Transverse colon (tissue), 4 donors: ENCODE results near the gene HEG1. TPM values are rescaled to one million over a fixed set of nuclear protein-coding genes. Genes with fewer than 3 reads are reported as not detected.

ENCODE experiments used
- DNase-seq: peaks from one replicate; pipeline ENCODE4 v3.0.0-alpha.2; 2019
- H3K27ac ChIP-seq, 4 donors: fragments of 200-600 bp; sonication (generic); 2 replicates each; pipeline ENCODE4 v1.5.1; 2016 to 2018; ENCODE audit warnings: inconsistent platforms in 4 of 4
- H3K27me3 ChIP-seq: fragments of 200-600 bp; sonication (generic); 2 replicates; pipeline ENCODE4 v1.5.1; 2017; ENCODE audit warnings: inconsistent platforms
- H3K36me3 ChIP-seq, 4 donors: fragments of 200-600 bp; sonication (generic); 2 replicates each; pipeline ENCODE4 v1.5.1; 2017 to 2019; ENCODE audit warnings: inconsistent platforms in 4 of 4
- H3K4me1 ChIP-seq, 4 donors: fragments of 200-600 bp; sonication (generic); 2 replicates each; pipeline ENCODE4 v1.5.1; 2017 to 2020; ENCODE audit warnings: inconsistent platforms in 4 of 4
- H3K4me3 ChIP-seq, 4 donors: fragments of 200-600 bp; sonication (generic); 1 replicate in 1 of 4; 2 replicates in 3 of 4; pipeline versions ENCODE4 v1.5.1 to v1.6.1; 2017 to 2019; ENCODE audit warnings: inconsistent platforms in 4 of 4
- H3K9me3 ChIP-seq, 2 donors: fragments of 200-600 bp; sonication (generic); 2 replicates each; pipeline ENCODE4 v1.5.1; 2017 to 2019; ENCODE audit warnings: inconsistent platforms in 2 of 2
- EP300 ChIP-seq: sonication (generic); formaldehyde crosslinking; IDR thresholded peaks from one replicate; pipeline ENCODE4 v1.6.1; 2017; ENCODE audit warnings: antibody characterized with exemption, low read depth
- POLR2A ChIP-seq: fragments of 450-650 bp; IDR thresholded peaks from one replicate; pipeline ENCODE4 v1.6.1; 2016; ENCODE audit warnings: antibody characterized with exemption, mild to moderate bottlenecking, moderate library complexity
- POLR2AphosphoS5 ChIP-seq, 3 donors: sonication (generic); formaldehyde crosslinking; IDR thresholded peaks; one replicate each; pipeline ENCODE4 v1.6.1; 2016; ENCODE audit warnings: antibody characterized with exemption in 3 of 3
- WGBS, 2 donors: methylation state at CpG; one replicate each; pipeline ENCODE4 v1.1.5; 2018; ENCODE audit warnings: low coverage in 1 of 2; 5-methylcytosine and 5-hydroxymethylcytosine counted together
- in situ Hi-C, 4 donors: fragments of 200-750 bp; cut with MboI; loops; one replicate each; pipeline versions ENCODE4 v1.15.0 to v1.15.1; 2017; ENCODE audit warnings: low sequenced_read_pairs in 3 of 4, low pct_ligation_motif_present in 1 of 4, low pct_unique_long_range_greater_than_20kb in 1 of 4
- intact Hi-C: fragments of 100-400 bp; cut with DNase I; formaldehyde crosslinking; loops from one replicate; pipeline ENCODE4 v1.15.1; 2023; ENCODE audit warnings: low total_unique reads
- total RNA-seq, 4 donors: library from RNA; depleted of rRNA; stranded (reverse); fragments of >200 nt; gene quantifications; one replicate each; pipeline ENCODE4 v1.1.0, GENCODE V29; 2016
- TF ChIP-seq, protein P1 (sequence below), 5 experiments: fragments of 200-600 bp in 3 of 5; fragments of 450-650 bp in 2 of 5; sonication (generic) in 3 of 5; IDR thresholded peaks; 1 replicate in 2 of 5; 2 replicates in 3 of 5; pipeline ENCODE4 v1.5.1; 2016 to 2017; ENCODE audit warnings: antibody characterized with exemption in 5 of 5, inconsistent platforms in 3 of 5, mild to moderate bottlenecking in 2 of 5, moderate library complexity in 1 of 5

Gene HEG1
- total RNA-seq, 4 donors from 2014 or later: 8.9 to 97.3 (median 10.6) TPM

GRCh38 chr3:124928333-124929202 is 127.2 kb downstream of the HEG1 start:
- 21 to 25% methylated on average over 3 to 4 of the region's 4 CpGs for WGBS, 2 donors
- H3K4me1 ChIP-seq: peaks cover 0 to 52% (median 12%) of the 10 kb centered on the region in 4 donors
- intact Hi-C loops (loop anchor here (10.0 kb wide), 1 partner anchor 506 kb away; no protein-coding TSS in a partner anchor), in situ Hi-C loops (loop anchor here in 3 of 4 donors (10.0 to 25.0 kb wide), 3 partner anchors 56 to 509 kb away; no protein-coding TSS in a partner anchor)
- peak; percentile 74 for DNase-seq
- TF ChIP-seq POLR2AphosphoS5 (IDR thresholded peaks at IDR 0.05) (no peak), POLR2A (no peak), EP300 (no peak)
- TF ChIP-seq, protein P1, sequence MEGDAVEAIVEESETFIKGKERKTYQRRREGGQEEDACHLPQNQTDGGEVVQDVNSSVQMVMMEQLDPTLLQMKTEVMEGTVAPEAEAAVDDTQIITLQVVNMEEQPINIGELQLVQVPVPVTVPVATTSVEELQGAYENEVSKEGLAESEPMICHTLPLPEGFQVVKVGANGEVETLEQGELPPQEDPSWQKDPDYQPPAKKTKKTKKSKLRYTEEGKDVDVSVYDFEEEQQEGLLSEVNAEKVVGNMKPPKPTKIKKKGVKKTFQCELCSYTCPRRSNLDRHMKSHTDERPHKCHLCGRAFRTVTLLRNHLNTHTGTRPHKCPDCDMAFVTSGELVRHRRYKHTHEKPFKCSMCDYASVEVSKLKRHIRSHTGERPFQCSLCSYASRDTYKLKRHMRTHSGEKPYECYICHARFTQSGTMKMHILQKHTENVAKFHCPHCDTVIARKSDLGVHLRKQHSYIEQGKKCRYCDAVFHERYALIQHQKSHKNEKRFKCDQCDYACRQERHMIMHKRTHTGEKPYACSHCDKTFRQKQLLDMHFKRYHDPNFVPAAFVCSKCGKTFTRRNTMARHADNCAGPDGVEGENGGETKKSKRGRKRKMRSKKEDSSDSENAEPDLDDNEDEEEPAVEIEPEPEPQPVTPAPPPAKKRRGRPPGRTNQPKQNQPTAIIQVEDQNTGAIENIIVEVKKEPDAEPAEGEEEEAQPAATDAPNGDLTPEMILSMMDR (IDR thresholded peaks at IDR 0.05): peak; percentile 68 to 87 (median 72)
- no peaks in the 10 kb centered on the region for H3K27me3 ChIP-seq
- H3K9me3 ChIP-seq: no peaks in the 10 kb centered on the region
- H3K36me3 ChIP-seq: peaks cover 0 to 7% (median 2%) of the 10 kb centered on the region in 4 donors
- no peak overlapping the region for H3K4me3 ChIP-seq
- H3K27ac ChIP-seq: peak overlapping the region in 2 of 4 donors; percentile 3 to 32

GRCh38 chr3:124927574-124928045 is 128.2 kb downstream of the HEG1 start:
- DNase-seq: no peak
- peaks cover 0 to 52% (median 12%) of the 10 kb centered on the region in 4 donors for H3K4me1 ChIP-seq
- in situ Hi-C loops: loop anchor here in 3 of 4 donors (10.0 to 25.0 kb wide), 3 partner anchors 57 to 510 kb away; no protein-coding TSS in a partner anchor

DNA sequence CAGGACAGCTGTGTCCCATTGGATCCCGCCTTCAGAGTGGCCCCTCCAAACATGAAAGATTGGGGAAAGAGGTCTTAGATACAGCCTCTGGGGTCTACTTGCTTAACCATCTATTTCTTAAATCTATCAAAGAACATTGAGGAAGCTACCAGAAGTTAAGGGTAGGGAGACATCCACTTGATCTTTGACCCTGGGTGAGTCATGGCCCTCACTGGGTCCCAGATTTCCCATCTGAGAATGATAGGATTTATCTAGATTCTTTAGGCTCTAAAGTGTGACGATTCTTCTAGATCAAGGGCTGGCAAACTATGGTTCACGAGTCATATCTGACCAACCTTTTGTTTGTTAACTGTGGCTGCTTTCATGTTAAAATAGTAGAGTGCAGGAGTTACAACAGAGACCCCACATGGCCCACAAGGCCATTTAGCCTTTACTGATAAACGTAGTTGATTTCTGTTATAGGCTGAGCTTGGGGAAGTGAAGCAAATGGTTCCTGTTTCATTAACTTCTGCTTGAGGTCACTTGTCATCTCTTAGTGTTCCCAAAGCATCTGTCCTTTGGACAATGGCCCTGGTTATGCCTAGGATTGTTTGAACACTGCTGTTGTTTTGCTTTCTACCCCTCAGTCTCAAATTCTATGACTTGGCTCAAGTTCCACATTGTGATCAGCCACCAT is 129.2 kb downstream of the HEG1 start:
- WGBS, 2 donors: 28 to 76% methylated on average over 2 to 4 of the region's 4 CpGs
- no peaks in the 10 kb centered on the region for H3K27me3 ChIP-seq
- no peak overlapping the region for H3K27ac ChIP-seq
- TF ChIP-seq POLR2AphosphoS5 (IDR thresholded peaks at IDR 0.05) (no peak), POLR2A (no peak), EP300 (no peak)
- TF ChIP-seq, protein P1 (IDR thresholded peaks at IDR 0.05): no peak
- intact Hi-C loops (loop anchor here (10.0 kb wide), 1 partner anchor 508 kb away; no protein-coding TSS in a partner anchor), in situ Hi-C loops (loop anchor here in 3 of 4 donors (10.0 to 25.0 kb wide), 3 partner anchors 58 to 511 kb away; no protein-coding TSS in a partner anchor)
- DNase-seq: no peak
- no peak overlapping the region for H3K4me3 ChIP-seq
- H3K36me3 ChIP-seq: peaks cover 0 to 13% (median 4%) of the 10 kb centered on the region in 4 donors
- H3K4me1 ChIP-seq: peaks cover 0 to 51% (median 10%) of the 10 kb centered on the region in 4 donors
- no peaks in the 10 kb centered on the region for H3K9me3 ChIP-seq

More at GRCh38 chr3:124927574-124928045, 128.2 kb downstream of the HEG1 start:
- no peak overlapping the region for H3K27ac ChIP-seq
- H3K27me3 ChIP-seq: no peaks in the 10 kb centered on the region
- 81 to 89% methylated on average over 2 of the region's 2 CpGs for WGBS, 2 donors
- TF ChIP-seq, protein P1 (IDR thresholded peaks at IDR 0.05): no peak
- TF ChIP-seq POLR2AphosphoS5 (IDR thresholded peaks at IDR 0.05) (no peak), EP300 (no peak), POLR2A (no peak)
- no peak overlapping the region for H3K4me3 ChIP-seq
- intact Hi-C loops: loop anchor here (10.0 kb wide), 1 partner anchor 507 kb away; no protein-coding TSS in a partner anchor
- peaks cover 0 to 11% (median 4%) of the 10 kb centered on the region in 4 donors for H3K36me3 ChIP-seq
- no peaks in the 10 kb centered on the region for H3K9me3 ChIP-seq
